ENCODE results near the gene ZNF830. TPM values are rescaled to one million over a fixed set of nuclear protein-coding genes. Genes with fewer than 3 reads are reported as not detected.
A peak's percentile ranks its signal among the peaks of the same experiment; 100 is the strongest.

ZNF830 gene
- total and polyA plus RNA-seq, 9 of the 15 experiments (the other 6 are each of a cell fraction or from before 2014, with no cell fraction given): 13.1 to 28.7 (median 21.7) TPM

- TF ChIP-seq CLOCK (CRISPR knock-in tag; IDR thresholded peaks at IDR 0.05; ENCODE audit: borderline replicate concordance) (no peak), SMC3 (conservative IDR thresholded peaks at IDR 0.05; ENCODE audit: insufficient read depth, low read depth, low read length) (peak; percentile 96), SREBF1 (IDR thresholded peaks at IDR 0.05; ENCODE audit: borderline replicate concordance, low read depth, low read length) (no peak), HDGF (IDR thresholded peaks at IDR 0.05) (peak; percentile 66; the same call in 1 of the 2 replicates), U2AF1 (optimal IDR thresholded peaks at IDR 0.05; ENCODE audit: low read depth, low read length) (no peak), ZNF140 (CRISPR knock-in tag; IDR thresholded peaks at IDR 0.05) (no peak), ZNF695 (CRISPR knock-in tag; IDR thresholded peaks at IDR 0.05) (no peak), RFX7 (CRISPR knock-in tag; IDR thresholded peaks at IDR 0.05) (no peak), TCF7 (IDR thresholded peaks at IDR 0.05; ENCODE audit: borderline replicate concordance) (no peak), ZNF699 (CRISPR knock-in tag; IDR thresholded peaks at IDR 0.05; ENCODE audit: insufficient replicate concordance) (no peak), ATF3 (IDR thresholded peaks at IDR 0.05) (no peak), ATF3 (CRISPR knock-in tag; conservative IDR thresholded peaks at IDR 0.05) (no peak), ZNF197 (CRISPR knock-in tag; IDR thresholded peaks at IDR 0.05; ENCODE audit: low read depth) (no peak), MTF1 (CRISPR knock-in tag; IDR thresholded peaks at IDR 0.05; ENCODE audit: borderline replicate concordance) (no peak), ZBTB17 (CRISPR knock-in tag; IDR thresholded peaks at IDR 0.05) (no peak), POLR2AphosphoS2 (IDR thresholded peaks at IDR 0.05; ENCODE audit: low read length) (0 out of 2 replicates have a peak, but pooled peaks have one; percentile 52), JUND (IDR thresholded peaks at IDR 0.05; ENCODE audit: borderline replicate concordance, low read depth, low read length) (0 out of 2 replicates have a peak, but pooled peaks have one; percentile 3), JUND (tag; IDR thresholded peaks at IDR 0.05; ENCODE audit: borderline replicate concordance, low read depth, low read length) (no peak), ZBTB33 (CRISPR knock-in tag; IDR thresholded peaks at IDR 0.05) (no peak), SMARCE1 (IDR thresholded peaks at IDR 0.05) (no peak), CEBPB (tag; IDR thresholded peaks at IDR 0.05) (no peak)
Observed at GRCh38 chr17:34998205-34998604, 36.9 kb downstream of the ZNF830 start (continued).

All from K562 (cell line).